Panc1 (cell line): ENCODE data around the gene SPATA6L.

Experiments
- TF ChIP-seq, protein P1 (sequence below), 2 experiments: IDR thresholded peaks; 2 replicates each; pipeline ENCODE4 v1.6.1; 2011 to 2012; ENCODE audit warnings: low read depth in 2 of 2, control low read depth in 1 of 2, low read length in 1 of 2, mild to moderate bottlenecking in 1 of 2, moderate library complexity in 1 of 2; ENCODE audit not compliant: insufficient read depth in 1 of 2
- TF ChIP-seq, protein P2 (sequence below): fragments of 450-650 bp; IDR thresholded peaks from 2 replicates; pipeline ENCODE4 v1.5.1; 2017; ENCODE audit warnings: mild to moderate bottlenecking

GRCh38 chr9:4617752-4618151 is 48.5 kb downstream of the SPATA6L start:
- TF ChIP-seq, protein P1, sequence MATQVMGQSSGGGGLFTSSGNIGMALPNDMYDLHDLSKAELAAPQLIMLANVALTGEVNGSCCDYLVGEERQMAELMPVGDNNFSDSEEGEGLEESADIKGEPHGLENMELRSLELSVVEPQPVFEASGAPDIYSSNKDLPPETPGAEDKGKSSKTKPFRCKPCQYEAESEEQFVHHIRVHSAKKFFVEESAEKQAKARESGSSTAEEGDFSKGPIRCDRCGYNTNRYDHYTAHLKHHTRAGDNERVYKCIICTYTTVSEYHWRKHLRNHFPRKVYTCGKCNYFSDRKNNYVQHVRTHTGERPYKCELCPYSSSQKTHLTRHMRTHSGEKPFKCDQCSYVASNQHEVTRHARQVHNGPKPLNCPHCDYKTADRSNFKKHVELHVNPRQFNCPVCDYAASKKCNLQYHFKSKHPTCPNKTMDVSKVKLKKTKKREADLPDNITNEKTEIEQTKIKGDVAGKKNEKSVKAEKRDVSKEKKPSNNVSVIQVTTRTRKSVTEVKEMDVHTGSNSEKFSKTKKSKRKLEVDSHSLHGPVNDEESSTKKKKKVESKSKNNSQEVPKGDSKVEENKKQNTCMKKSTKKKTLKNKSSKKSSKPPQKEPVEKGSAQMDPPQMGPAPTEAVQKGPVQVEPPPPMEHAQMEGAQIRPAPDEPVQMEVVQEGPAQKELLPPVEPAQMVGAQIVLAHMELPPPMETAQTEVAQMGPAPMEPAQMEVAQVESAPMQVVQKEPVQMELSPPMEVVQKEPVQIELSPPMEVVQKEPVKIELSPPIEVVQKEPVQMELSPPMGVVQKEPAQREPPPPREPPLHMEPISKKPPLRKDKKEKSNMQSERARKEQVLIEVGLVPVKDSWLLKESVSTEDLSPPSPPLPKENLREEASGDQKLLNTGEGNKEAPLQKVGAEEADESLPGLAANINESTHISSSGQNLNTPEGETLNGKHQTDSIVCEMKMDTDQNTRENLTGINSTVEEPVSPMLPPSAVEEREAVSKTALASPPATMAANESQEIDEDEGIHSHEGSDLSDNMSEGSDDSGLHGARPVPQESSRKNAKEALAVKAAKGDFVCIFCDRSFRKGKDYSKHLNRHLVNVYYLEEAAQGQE (IDR thresholded peaks at IDR 0.05; ENCODE audit: insufficient read depth in 1 of 2, low read depth in 2 of 2, low read length in 1 of 2) = no peak
- TF ChIP-seq, protein P2, sequence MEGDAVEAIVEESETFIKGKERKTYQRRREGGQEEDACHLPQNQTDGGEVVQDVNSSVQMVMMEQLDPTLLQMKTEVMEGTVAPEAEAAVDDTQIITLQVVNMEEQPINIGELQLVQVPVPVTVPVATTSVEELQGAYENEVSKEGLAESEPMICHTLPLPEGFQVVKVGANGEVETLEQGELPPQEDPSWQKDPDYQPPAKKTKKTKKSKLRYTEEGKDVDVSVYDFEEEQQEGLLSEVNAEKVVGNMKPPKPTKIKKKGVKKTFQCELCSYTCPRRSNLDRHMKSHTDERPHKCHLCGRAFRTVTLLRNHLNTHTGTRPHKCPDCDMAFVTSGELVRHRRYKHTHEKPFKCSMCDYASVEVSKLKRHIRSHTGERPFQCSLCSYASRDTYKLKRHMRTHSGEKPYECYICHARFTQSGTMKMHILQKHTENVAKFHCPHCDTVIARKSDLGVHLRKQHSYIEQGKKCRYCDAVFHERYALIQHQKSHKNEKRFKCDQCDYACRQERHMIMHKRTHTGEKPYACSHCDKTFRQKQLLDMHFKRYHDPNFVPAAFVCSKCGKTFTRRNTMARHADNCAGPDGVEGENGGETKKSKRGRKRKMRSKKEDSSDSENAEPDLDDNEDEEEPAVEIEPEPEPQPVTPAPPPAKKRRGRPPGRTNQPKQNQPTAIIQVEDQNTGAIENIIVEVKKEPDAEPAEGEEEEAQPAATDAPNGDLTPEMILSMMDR = no peak
